Fibroblast of lung (primary cell): ENCODE data around the gene GRM8.

Experiments
- EZH2 ChIP-seq: IDR thresholded peaks from 2 replicates; pipeline ENCODE4 v1.5.1; 2012; ENCODE audit warnings: low read length, control low read depth, mild to moderate bottlenecking; ENCODE audit errors: missing control alignments
- TF ChIP-seq, protein P1 (sequence below), 2 donors: IDR thresholded peaks in 1 of 2; conservative IDR thresholded peaks in 1 of 2; 1 replicate in 1 of 2; 2 replicates in 1 of 2; pipeline ENCODE4 v1.5.1; 2011 to 2012; ENCODE audit warnings: low read length in 2 of 2, control low read depth in 1 of 2, inconsistent platforms in 1 of 2, low read depth in 1 of 2, mild to moderate bottlenecking in 1 of 2

DNA sequence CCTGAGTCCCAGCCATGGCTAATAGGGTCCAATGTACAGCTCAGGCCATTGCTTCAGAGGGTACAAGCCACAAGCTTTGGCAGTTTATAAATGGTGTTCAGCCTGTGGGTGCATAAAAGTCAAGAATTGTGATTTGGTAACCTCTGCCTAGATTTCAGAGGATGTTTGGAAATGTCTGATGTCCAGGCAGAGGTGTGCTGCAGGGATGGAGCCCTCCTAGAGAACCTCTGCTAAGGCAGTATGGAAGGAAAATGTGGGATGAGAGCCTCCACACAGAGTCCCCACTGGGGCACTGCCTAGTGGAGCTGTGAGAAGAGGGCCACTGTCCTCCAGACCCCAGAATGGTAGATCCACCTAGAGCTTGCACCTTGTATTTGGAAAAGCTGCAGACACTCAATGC is 779.9 kb downstream of the GRM8 start:
- TF ChIP-seq, protein P1, sequence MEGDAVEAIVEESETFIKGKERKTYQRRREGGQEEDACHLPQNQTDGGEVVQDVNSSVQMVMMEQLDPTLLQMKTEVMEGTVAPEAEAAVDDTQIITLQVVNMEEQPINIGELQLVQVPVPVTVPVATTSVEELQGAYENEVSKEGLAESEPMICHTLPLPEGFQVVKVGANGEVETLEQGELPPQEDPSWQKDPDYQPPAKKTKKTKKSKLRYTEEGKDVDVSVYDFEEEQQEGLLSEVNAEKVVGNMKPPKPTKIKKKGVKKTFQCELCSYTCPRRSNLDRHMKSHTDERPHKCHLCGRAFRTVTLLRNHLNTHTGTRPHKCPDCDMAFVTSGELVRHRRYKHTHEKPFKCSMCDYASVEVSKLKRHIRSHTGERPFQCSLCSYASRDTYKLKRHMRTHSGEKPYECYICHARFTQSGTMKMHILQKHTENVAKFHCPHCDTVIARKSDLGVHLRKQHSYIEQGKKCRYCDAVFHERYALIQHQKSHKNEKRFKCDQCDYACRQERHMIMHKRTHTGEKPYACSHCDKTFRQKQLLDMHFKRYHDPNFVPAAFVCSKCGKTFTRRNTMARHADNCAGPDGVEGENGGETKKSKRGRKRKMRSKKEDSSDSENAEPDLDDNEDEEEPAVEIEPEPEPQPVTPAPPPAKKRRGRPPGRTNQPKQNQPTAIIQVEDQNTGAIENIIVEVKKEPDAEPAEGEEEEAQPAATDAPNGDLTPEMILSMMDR (conservative IDR thresholded peaks at IDR 0.05 in 1 of 2, IDR thresholded peaks at IDR 0.05 in 1 of 2; ENCODE audit: low read depth in 1 of 2, low read length in 2 of 2): no peak
- TF ChIP-seq EZH2: no peak
